Mesendoderm (in vitro differentiated cells): ENCODE measurements around the gene SH3BP1.
A peak's percentile ranks its signal among the peaks of the same experiment; 100 is the strongest.
"Not testable (repeated sequence)": the region's sequence is repeated elsewhere in the genome, so short reads cannot be mapped to it uniquely, and the experiment has no call there.

ENCODE experiments used
- DNase-seq: peaks from one replicate; pipeline ENCODE4 v3.0.0; 2013
- H2AK5ac ChIP-seq: 2 replicates; pipeline ENCODE4 v1.6.1; 2013; ENCODE audit warnings: low read length, inconsistent platforms
- H2BK120ac ChIP-seq: 2 replicates; pipeline ENCODE4 v1.6.1; 2013; ENCODE audit warnings: low read depth, mild to moderate bottlenecking, low read length, moderate library complexity, mixed read lengths
- H2BK15ac ChIP-seq: replicated peaks from 2 replicates; pipeline ENCODE4 v1.6.1; 2013; ENCODE audit warnings: low read depth, mild to moderate bottlenecking, moderate library complexity
- H2BK5ac ChIP-seq: 2 replicates; pipeline ENCODE4 v1.6.1; 2013; ENCODE audit warnings: low read length, inconsistent platforms
- H3K18ac ChIP-seq: 2 replicates; pipeline ENCODE4 v1.6.1; 2013; ENCODE audit warnings: mild to moderate bottlenecking, low read length, mixed read lengths
- H3K23ac ChIP-seq: one replicate; pipeline ENCODE4 v1.6.1; 2013; ENCODE audit warnings: low read length
- H3K27ac ChIP-seq: 2 replicates; pipeline ENCODE4 v1.5.1; 2013; ENCODE audit warnings: low read depth, mild to moderate bottlenecking, inconsistent platforms, low read length, moderate library complexity
- H3K27me3 ChIP-seq: 2 replicates; pipeline ENCODE4 v1.6.1; 2013; ENCODE audit warnings: low read length, control low read depth, mild to moderate bottlenecking, inconsistent platforms; ENCODE audit not compliant: insufficient read depth, poor library complexity
- H3K36me3 ChIP-seq: 2 replicates; pipeline ENCODE4 v1.6.1; 2013; ENCODE audit warnings: low read length, inconsistent platforms; ENCODE audit not compliant: control insufficient read depth, insufficient read depth
- H3K4ac ChIP-seq: one replicate; pipeline ENCODE4 v1.6.1; 2013; ENCODE audit warnings: low read depth, mild to moderate bottlenecking, low read length, moderate library complexity
- H3K4me1 ChIP-seq: 2 replicates; pipeline ENCODE4 v1.6.1; 2013; ENCODE audit warnings: low read depth, low read length, inconsistent platforms; ENCODE audit not compliant: control insufficient read depth
- H3K4me2 ChIP-seq: 2 replicates; pipeline ENCODE4 v1.6.1; 2013; ENCODE audit warnings: low read length
- H3K4me3 ChIP-seq: 2 replicates; pipeline ENCODE4 v1.5.1; 2013; ENCODE audit warnings: mild to moderate bottlenecking, low read length
- H3K56ac ChIP-seq: one replicate; pipeline ENCODE4 v1.6.1; 2013; ENCODE audit warnings: low read length
- H3K79me1 ChIP-seq: 2 replicates; pipeline ENCODE4 v1.6.1; 2013; ENCODE audit warnings: low read length, inconsistent platforms
- H3K79me2 ChIP-seq: 2 replicates; pipeline ENCODE4 v1.6.1; 2013; ENCODE audit warnings: mild to moderate bottlenecking, low read length; ENCODE audit not compliant: control insufficient read depth, insufficient read depth
- H3K9ac ChIP-seq: 2 replicates; pipeline ENCODE4 v1.6.1; 2013; ENCODE audit warnings: low read length, inconsistent platforms
- H4K5ac ChIP-seq: one replicate; pipeline ENCODE4 v1.6.1; 2013; ENCODE audit warnings: low read length
- H4K8ac ChIP-seq: one replicate; pipeline ENCODE4 v1.6.1; 2013; ENCODE audit warnings: low read depth, mild to moderate bottlenecking, control low read depth, low read length, moderate library complexity
- WGBS: extraction: QIAGEN DNeasy Blood & Tissue Kit; methylation state at CpG from one replicate; pipeline ENCODE4 v1.1.7; 2013; ENCODE audit warnings: low lambda C conversion rate, missing lambda C conversion rate; ENCODE audit not compliant: insufficient coverage; ENCODE audit errors: extremely low coverage; 5-methylcytosine and 5-hydroxymethylcytosine counted together

The SH3BP1 gene

DNA sequence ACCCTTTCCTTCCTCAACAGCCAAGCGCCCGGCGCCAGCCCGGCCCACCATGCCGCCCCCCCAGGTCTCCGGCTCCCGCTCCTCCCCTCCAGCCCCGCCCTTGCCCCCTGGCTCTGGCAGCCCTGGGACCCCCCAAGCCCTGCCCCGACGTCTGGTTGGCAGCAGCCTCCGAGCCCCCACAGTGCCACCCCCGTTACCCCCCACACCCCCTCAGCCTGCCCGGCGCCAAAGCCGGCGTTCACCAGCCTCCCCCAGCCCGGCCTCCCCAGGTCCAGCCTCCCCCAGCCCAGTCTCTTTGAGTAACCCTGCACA is 15.7 kb downstream of the SH3BP1 start:
- H2BK15ac ChIP-seq, result no peak overlapping the region

DNA sequence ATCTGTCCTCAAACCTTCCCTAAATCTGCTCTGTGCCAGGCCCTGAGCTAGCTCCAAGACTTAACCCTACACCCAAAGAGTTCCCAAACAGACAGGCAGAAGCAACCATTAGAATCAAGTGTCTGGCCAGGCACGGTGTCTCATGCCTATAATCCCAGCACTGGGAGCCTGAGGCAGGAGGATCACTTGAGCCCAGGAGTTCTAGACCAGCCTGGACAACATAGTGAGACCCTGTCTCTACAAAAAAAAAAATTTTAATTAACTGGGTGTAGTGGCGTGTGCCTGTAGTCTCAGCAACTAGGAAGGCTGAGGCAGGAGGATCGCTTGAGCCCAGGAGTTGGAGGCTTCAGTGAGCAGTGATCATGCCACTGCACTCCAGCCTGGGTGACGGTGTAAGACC is 17.1 kb downstream of the SH3BP1 start:
- not testable (repeated sequence) for H3K23ac ChIP-seq, H3K4me2 ChIP-seq, H3K18ac ChIP-seq, H4K8ac ChIP-seq, H3K9ac ChIP-seq, H3K56ac ChIP-seq, H3K4me3 ChIP-seq, H3K4me1 ChIP-seq, H2BK120ac ChIP-seq, DNase-seq, H4K5ac ChIP-seq, H3K27me3 ChIP-seq, H3K27ac ChIP-seq, H3K4ac ChIP-seq, H2AK5ac ChIP-seq, H3K36me3 ChIP-seq, H2BK15ac ChIP-seq, H2BK5ac ChIP-seq
- H3K79me1 ChIP-seq, result peaks cover 19% of the 10 kb centered on the region
- no CpG with 5 or more reads among the region's 4 CpGs for WGBS
- H3K79me2 ChIP-seq, result peaks cover 25% of the 10 kb centered on the region

More for the DNA sequence above, 15.7 kb downstream of the SH3BP1 start:
- peaks cover 4% of the 10 kb centered on the region for H3K4me1 ChIP-seq
- H3K18ac ChIP-seq, result no peak overlapping the region
- no peak for DNase-seq
- no peak overlapping the region for H3K4me2 ChIP-seq
- H4K5ac ChIP-seq, result no peak overlapping the region
- no peak overlapping the region for H3K56ac ChIP-seq
- H3K36me3 ChIP-seq, result peaks cover 4% of the 10 kb centered on the region
- no peak overlapping the region for H2AK5ac ChIP-seq
- H3K9ac ChIP-seq, result no peak overlapping the region
- H3K27ac ChIP-seq, result no peak overlapping the region
- H3K23ac ChIP-seq, result no peak overlapping the region
- no peak overlapping the region for H2BK120ac ChIP-seq
- H3K79me2 ChIP-seq, result peaks cover 12% of the 10 kb centered on the region
- no peak overlapping the region for H2BK5ac ChIP-seq
- no peak overlapping the region for H3K4ac ChIP-seq
- no peaks in the 10 kb centered on the region for H3K27me3 ChIP-seq
- H4K8ac ChIP-seq, result no peak overlapping the region
- peaks cover 8% of the 10 kb centered on the region for H3K79me1 ChIP-seq
- WGBS, result no CpG with 5 or more reads among the region's 17 CpGs
- no peak overlapping the region for H3K4me3 ChIP-seq

DNA sequence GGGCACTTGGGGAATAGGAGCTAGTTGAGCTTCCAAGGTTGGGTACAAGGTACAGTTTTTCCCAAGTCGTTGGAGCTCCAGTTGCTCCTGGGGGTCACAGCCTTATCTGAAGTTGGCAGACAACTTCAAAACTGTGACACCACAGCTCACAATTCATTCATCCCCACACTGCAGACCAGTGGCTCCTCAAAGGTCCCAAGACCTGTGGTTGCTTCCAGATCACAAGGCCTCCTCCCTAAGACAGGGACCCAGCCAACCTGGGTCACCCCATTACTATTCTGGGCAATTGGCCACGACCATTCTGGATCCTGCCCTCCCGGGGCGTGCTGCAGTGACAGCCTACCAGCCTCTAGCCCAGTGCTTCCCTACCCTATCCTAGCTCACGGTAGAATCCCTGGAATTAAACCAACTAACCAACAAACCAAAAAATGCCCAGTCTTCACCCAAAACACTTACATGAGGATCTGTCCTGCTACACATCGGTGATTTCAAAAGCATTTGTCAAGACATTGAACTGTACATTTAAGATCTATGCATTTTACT is 18.2 kb downstream of the SH3BP1 start:
- H3K56ac ChIP-seq, result no peak overlapping the region
- no peak overlapping the region for H4K8ac ChIP-seq
- no peak overlapping the region for H2BK120ac ChIP-seq
- H3K79me1 ChIP-seq, result peaks cover 23% of the 10 kb centered on the region
- H3K27me3 ChIP-seq, result no peaks in the 10 kb centered on the region
- no peak overlapping the region for H2BK15ac ChIP-seq
- no peak overlapping the region for H3K4me2 ChIP-seq
- H3K36me3 ChIP-seq, result no peaks in the 10 kb centered on the region
- no peak overlapping the region for H3K23ac ChIP-seq
- H3K4me3 ChIP-seq, result no peak overlapping the region
- no peak overlapping the region for H2BK5ac ChIP-seq
- peaks cover 32% of the 10 kb centered on the region for H3K79me2 ChIP-seq
- H3K4me1 ChIP-seq, result peaks cover 4% of the 10 kb centered on the region
- no peak overlapping the region for H4K5ac ChIP-seq
- H3K18ac ChIP-seq, result no peak overlapping the region
- H2AK5ac ChIP-seq, result no peak overlapping the region
- H3K9ac ChIP-seq, result peak overlapping the region; percentile 67
- H3K4ac ChIP-seq, result no peak overlapping the region
- DNase-seq, result no peak
- no peak overlapping the region for H3K27ac ChIP-seq
- no CpG with 5 or more reads among the region's 6 CpGs for WGBS

DNA sequence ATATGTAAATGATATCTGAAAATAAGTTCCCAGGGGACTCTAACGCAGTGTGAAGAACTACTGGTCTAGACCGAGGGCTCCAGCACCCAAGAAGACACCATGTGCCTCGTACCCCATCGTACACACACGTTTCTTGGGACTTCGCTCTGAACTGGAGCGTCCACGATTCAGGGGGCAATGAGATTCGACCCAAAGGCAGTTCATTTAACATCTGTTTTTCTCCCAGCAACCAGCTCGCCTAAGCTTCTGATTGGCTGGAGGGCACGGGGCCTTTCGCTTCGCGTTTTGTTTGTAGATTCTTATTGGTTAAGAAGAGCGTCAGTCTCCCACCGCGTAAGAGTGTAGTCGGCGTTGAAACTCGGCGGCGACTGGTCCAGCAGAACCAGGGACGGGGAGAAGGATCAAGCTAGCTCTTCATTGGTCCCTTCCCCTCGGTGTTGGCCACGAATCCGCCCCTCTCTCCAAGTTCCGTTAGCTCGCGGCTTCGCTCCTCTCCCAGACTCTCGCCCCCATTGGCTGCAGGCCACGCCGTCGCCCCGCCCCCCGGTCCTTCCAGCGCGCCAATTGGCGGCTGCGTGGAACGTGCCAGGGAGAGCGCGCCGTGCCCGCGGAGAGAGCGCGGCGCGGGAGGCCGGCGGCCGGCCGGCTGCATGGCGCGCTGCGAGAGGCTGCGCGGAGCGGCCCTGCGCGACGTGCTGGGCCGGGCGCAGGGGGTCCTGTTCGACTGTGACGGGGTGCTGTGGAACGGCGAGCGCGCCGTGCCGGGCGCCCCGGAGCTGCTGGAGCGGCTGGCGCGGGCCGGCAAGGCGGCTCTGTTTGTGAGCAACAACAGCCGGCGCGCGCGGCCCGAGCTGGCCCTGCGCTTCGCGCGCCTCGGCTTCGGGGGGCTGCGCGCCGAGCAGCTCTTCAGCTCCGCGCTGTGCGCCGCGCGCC is 18.9 kb downstream of the SH3BP1 start, which contains the start of gene PDXP:
TSS of gene PDXP (plus strand) at position 591 of the 933 bp plus-strand sequence. CDS start at position 651, 60 bp downstream.
- H3K56ac ChIP-seq, result peak within 1 kb of the TSS; percentile 95
- H3K27ac ChIP-seq, result no peak within 1 kb of the TSS
- DNase-seq, result peak; percentile 100
- no peak within 1 kb of the TSS for H2BK15ac ChIP-seq
- peaks cover 34% of the 10 kb centered on the region for H3K79me2 ChIP-seq
- no peaks in the 10 kb centered on the region for H3K27me3 ChIP-seq
- peak within 1 kb of the TSS; percentile 97 for H3K4me2 ChIP-seq
- no peak within 1 kb of the TSS for H2BK120ac ChIP-seq
- H4K8ac ChIP-seq, result no peak within 1 kb of the TSS
- H3K9ac ChIP-seq, result peak within 1 kb of the TSS; percentile 89
- H4K5ac ChIP-seq, result no peak within 1 kb of the TSS
- H3K23ac ChIP-seq, result peak within 1 kb of the TSS; percentile 94
- H3K18ac ChIP-seq, result no peak within 1 kb of the TSS
- no peaks in the 10 kb centered on the region for H3K36me3 ChIP-seq
- no peak within 1 kb of the TSS for H2AK5ac ChIP-seq
- H2BK5ac ChIP-seq, result no peak within 1 kb of the TSS
- peak within 1 kb of the TSS; percentile 41 for H3K4ac ChIP-seq
- peaks cover 4% of the 10 kb centered on the region for H3K4me1 ChIP-seq
- H3K4me3 ChIP-seq, result peak within 1 kb of the TSS; percentile 79
- WGBS, result no CpG with 5 or more reads among the region's 101 CpGs
- peaks cover 23% of the 10 kb centered on the region for H3K79me1 ChIP-seq

DNA sequence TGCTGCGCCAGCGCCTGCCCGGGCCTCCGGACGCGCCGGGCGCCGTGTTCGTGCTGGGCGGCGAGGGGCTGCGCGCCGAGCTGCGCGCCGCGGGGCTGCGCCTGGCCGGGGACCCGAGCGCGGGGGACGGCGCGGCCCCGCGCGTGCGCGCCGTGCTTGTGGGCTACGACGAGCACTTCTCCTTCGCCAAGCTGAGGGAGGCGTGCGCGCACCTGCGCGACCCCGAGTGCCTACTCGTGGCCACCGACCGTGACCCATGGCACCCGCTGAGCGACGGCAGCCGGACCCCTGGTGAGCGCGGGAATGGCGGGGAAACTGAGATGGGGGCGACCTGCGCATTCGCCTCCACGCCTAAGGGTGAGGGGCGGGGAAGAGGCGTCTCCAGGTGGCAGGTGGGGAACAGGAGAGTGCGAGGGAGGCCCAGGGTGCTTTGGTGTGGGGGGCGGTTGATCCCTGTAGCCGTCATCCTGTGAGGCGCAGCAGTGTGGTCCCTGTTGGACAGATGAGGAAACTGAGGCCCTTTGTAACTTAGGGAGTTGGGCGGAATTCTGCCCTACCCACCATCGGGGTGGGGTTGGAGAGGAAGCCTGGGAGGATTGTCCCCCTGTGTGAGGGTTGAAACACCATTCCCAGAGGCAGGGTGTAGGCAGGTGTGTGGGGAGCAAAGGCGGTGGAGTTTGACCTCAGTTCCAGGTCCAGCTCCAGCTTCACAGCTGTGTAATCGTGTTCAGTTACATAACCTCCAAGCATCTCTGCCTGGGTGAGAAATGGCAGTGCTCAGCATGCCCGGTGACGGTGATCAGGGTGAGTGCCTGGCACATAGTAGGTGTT is 19.8 kb downstream of the SH3BP1 start:
- peak overlapping the region; percentile 79 for H3K4me3 ChIP-seq
- H3K79me1 ChIP-seq, result peaks cover 25% of the 10 kb centered on the region
- no peak overlapping the region for H4K5ac ChIP-seq
- no CpG with 5 or more reads among the region's 68 CpGs for WGBS
- H3K18ac ChIP-seq, result no peak overlapping the region
- H3K36me3 ChIP-seq, result no peaks in the 10 kb centered on the region
- H4K8ac ChIP-seq, result no peak overlapping the region
- H3K4me1 ChIP-seq, result peaks cover 4% of the 10 kb centered on the region
- peak overlapping the region; percentile 89 for H3K9ac ChIP-seq
- H3K79me2 ChIP-seq, result peaks cover 36% of the 10 kb centered on the region
- H2AK5ac ChIP-seq, result no peak overlapping the region
- peak overlapping the region; percentile 97 for H3K4me2 ChIP-seq
- H2BK15ac ChIP-seq, result no peak overlapping the region
- H2BK5ac ChIP-seq, result no peak overlapping the region
- no peak overlapping the region for H3K27ac ChIP-seq
- DNase-seq, result no peak
- no peaks in the 10 kb centered on the region for H3K27me3 ChIP-seq
- no peak overlapping the region for H2BK120ac ChIP-seq
- peak overlapping the region; percentile 95 for H3K56ac ChIP-seq
- peak overlapping the region; percentile 41 for H3K4ac ChIP-seq
- H3K23ac ChIP-seq, result peak overlapping the region; percentile 94
